ENCODE data around the gene STAP1. TPM values are rescaled to one million over a fixed set of nuclear protein-coding genes. Genes with fewer than 3 reads are reported as not detected.

Gene STAP1
- total RNA-seq, 1 donor from 2014 or later: not detected

DNA sequence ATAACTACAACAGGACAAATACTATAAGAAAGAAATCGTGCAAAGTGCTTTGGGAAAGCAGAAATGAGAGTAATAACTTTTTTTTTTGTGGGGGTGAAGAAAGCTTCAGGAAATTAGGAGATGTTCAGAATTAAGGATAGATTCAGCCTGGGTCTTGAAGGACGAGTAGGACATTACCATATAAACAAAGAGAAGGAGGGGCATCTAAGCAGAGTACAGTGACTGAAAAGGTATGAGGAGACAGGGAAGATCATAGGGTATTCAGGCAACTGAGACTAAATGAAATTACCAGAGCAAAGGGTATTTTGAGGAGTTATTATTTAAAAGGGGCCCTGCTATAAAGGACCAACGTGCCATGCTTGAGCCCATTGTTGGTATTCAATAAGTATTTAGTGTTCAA lies 3.1 kb upstream of the STAP1 start:
- DNase-seq (ENCODE audit: low read depth, low spot score): no peak

DNA sequence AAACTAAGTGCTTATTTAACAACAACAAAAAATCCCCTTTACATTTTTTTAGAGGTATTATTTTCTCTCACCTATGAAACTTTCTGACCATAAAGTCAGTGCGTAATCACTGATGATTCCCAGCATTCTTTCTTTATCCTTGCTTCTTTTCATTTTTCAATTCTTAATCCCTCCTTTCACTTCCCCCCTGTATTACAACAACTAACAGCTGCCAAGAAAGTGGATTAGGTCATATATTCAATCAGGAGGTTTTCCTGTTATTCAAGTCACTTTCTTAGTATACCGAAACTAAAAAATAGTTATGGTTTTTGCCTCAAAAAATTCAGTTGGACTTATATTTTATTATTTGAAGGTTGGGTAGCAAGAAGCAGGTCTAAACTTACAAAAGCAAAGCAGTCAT lies 2.1 kb upstream of the STAP1 start:
- peak; percentile 30 for DNase-seq (ENCODE audit: low read depth, low spot score)

DNA sequence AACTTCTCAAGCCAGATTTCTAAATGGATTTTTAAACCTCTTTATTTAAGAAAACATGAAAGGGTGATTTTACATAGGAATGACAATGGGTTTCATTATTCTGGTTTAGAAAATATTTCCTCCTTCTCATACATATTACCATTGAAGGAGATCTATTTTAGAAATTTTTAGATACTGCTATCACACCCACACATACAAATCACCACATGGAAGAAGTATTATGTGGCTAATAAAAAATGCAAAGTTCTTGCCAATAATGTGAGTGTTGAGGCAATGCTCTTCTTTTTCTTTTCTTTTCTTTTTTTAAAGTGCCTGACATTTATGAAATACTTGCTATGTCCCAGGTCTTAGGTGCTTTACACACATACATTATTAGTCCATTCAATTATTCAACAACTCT lies 6.8 kb downstream of the STAP1 start:
- no peak for DNase-seq (ENCODE audit: low read depth, low spot score)

DNA sequence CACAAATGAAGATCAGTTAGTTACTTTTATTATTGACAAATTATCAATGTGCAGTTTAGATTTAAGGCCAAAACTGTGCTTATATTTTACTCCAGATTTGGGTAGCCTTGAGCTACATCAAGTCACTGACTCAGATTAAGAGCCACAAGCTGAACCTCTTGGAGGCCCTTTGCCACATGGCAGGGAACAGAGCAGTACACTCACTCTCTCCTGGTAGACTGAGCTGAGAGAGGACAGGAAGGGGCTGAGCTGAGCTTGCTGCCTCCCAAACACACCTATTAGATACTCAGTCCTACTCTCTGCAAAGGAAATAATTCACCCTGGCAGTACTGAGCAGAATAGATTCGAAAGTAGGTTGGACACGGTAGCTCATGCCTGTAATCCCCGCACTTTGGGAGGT lies 7.8 kb downstream of the STAP1 start:
- no peak for DNase-seq (ENCODE audit: low read depth, low spot score)

DNA sequence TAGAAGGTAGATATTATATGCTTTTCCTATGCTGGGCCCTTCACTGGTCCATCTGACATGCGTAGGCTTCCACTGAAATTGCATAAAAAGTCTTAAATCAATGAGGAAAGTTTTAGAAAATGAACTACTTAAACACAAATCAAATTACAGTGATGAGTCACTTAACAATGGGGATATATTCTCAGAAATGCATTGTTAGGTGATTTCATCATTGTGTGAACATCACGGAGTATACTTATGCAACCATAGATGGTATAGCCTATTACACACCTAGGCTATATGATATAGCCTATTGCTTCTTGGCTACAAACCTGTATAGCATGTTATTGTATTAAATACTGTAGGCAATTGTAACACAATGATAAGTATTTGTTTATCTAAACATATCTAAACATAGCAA lies 10.3 kb downstream of the STAP1 start:
- no peak for DNase-seq (ENCODE audit: low read depth, low spot score)

DNA sequence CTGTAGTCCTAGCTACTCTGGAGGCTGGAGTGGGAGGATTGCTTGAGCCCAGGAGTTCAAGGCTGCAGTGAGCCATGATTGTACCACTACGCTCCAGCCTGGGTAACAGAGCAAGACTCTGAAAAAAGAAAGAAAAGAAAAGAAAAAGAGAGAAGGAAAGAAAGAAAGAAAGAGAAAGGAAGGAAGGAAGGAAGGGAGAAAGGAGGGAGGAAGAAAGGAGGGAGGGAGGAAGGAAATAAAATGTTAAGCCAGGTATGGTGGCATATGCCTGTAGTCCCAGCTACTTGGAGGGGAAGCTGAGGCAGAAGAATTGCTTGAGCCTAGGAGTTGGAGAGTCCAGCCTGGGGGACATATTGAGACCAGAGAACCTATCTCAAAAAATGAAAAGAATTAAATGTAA lies 12.0 kb downstream of the STAP1 start:
- no peak for DNase-seq (ENCODE audit: low read depth, low spot score)

DNA sequence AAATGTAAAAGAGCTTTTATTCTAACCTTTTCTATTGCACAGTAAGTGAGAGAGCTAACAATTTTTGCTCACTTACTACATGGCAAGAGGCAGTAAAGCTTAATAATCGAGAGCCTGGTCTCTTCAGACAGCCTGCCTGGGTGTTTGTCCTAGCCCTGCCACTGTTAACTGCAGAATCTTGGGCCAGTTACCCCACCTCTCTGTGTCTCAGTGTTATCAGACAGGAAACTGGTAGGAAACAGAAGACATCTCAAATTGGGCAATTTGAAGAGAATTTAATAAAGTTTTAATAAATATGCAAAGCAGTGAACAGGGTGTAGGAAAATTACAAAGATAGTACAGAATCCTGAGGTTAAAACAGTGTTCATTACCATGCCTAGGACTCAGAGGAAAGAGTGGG lies 13.4 kb downstream of the STAP1 start:
- DNase-seq (ENCODE audit: low read depth, low spot score): no peak

DNA sequence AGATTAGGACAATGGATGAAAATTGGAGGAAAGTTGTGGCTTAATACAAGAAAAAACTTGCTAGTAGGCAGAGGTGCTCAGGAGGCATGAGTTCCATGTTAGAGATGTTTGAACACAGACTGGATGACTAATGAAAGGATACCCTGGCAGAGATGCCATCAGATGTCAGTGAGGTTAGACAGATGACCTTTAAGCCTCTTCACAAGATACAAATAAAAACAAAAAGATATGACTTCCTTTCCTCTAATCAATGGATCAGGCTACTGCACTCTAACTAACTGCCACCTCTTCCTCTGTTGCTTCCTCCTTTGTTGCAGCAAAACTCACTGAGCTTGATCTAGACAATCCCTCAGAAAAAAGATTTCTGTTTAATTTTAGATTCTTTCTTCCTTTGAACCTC lies 14.7 kb downstream of the STAP1 start:
- DNase-seq (ENCODE audit: low read depth, low spot score): no peak

DNA sequence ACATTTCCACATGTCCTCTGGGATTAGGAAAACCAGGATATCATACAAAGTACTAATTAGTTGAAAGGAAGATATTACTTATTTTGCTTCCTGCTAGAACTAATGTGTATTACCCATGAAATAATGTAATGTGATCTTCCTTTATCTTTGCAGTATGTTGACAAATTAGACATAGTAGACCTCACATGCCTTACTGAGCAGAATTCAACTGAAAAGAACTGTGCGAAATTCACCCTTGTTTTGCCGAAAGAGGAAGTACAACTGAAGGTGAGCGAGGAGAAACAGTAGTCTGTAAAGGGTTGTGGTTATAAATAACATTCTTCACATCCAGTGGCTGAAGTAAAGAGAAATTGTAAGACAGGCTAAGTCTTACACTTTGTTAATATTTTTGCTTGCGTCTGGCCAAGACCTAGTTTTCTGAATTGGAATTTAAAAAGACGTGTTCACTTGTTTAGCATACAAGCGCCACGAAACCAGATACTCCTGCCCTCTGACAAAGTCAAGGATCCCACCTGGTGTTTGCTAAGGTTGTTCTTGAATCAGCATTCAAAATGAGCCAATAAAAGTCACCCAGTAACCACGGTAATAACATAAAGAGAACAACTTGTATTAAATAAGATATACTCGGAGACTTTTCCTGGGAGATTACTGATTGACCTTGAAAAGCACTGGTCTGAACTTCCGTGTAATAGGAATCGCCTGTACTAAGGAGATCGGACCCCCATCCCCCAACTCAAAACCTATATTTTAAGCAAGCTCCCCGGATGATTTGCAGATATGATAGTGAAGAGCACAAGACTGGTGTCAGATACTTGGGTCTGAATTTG lies 16.9 kb downstream of the STAP1 start:
- DNase-seq (ENCODE audit: low read depth, low spot score): no peak

DNA sequence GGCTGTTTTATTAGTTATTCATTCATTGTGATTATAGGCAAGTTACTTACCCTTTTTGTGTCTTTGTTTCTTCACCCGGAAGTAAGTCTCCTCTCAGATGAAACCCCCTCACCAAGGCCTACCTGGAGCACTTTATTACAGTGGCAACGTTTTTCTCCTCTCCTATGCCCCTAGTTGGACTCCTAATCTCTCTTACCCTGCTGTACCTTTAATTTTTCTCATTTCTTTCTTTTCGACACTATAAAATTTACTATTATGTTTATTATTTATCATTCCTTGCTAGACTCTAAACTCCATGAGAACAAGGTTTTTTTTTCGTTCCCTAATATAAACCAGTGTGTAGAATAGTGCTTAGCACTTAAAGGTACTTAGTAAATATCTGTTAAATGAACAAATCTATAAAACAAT lies 17.5 kb downstream of the STAP1 start:
- DNase-seq (ENCODE audit: low read depth, low spot score): no peak

DNA sequence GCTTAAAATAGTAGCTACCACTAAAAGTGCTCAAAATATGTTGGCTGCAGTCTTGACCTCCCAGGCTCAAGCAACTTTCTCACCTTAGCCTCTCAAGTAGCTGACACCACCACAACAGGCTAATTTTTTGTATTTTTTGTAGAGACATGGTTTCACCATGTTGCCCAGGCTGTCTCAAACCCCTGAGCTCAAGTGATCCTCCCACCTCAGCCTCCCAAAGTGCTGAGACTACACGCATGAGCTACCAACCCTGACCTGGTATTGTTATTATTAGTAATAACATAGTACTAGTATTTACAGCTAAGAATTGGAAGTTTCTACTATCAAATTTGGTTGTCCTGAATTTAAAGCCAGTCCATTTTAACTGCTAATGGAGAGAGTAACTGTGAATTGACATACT lies 18.0 kb downstream of the STAP1 start:
- DNase-seq (ENCODE audit: low read depth, low spot score): no peak

DNA sequence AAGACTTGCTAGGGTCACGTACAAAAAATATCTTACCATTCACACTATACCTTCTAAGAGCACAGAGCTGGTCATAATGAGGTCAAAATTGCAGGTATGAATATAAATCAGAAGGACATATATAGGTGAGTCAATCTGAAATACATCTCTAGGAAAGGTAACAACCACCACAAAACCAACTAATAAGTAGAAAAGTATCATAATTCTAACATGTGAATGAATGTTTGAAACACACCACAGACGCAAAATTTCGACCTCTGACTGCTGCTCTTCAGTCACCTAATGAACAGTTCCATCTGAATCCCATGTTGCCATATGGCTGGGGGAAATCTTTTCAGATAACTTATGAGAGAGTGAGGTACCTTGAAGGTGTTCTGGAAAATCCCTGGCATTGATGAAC lies 22.1 kb downstream of the STAP1 start:
- no peak for DNase-seq (ENCODE audit: low read depth, low spot score)

DNA sequence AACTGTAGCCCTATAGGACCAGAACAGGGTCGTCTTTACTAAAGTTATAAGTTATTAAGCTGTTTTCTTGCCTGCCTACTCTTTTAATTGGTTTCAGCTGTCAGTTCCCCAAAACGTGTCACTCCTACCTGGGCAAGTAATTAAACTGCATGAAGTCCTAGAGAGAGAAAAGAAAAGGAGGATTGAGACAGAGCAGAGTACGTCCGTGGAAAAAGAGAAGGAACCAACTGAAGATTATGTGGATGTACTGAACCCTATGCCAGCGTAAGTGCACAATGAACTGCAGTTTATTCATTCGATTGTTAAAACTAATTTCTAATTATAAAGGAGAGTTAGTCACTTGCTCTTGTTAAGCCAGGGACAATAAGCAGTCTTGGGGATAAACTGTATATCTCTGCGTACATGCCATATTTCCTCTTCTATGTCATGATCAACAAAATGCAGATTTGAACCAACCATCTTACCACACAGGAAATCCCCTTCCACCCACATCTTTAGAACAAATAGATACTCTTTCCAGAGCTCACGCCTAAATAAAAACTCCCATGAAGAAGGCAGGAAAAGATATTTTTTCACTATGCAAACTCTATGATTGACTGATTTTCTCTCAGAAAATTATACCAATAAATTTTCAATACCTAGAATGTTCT lies 22.8 kb downstream of the STAP1 start:
- no peak for DNase-seq (ENCODE audit: low read depth, low spot score)

DNA sequence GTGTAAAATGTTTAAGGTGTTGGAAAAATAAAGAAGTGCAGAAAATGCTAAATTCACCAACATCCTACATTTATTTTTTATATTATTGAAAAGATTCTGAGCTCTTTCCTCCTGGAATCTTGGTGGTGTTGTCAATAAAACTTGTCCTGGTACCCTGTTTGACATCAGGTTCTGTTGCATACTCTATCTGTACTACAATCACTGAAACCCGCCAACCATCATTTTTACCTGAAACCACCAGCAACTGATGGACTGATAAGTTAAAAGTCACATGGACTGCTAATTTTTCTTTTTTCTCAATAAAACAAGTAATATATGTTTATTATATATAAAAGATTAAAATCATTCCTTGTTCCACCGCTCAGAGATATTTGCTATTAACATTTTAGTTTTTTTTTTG lies 23.4 kb downstream of the STAP1 start:
- DNase-seq (ENCODE audit: low read depth, low spot score): no peak

DNA sequence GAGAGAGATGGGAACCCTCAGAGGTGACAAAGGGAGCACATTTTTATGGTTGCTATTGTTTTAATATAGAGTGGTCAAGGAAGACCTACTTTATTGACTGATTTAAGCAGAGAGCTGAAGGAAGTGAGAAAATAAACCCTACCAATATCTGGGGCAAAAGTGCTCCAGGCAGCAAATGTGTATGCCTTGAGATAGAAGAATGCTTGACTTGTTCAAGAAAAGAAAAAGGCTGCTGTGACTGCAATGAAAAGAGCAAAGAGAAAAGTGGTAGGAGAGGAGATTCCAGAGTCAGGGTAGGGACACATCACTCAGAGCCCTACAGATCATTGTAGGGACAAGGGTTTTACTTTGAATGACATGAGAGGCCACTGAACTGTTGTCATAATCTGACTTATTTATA lies 26.0 kb downstream of the STAP1 start:
- no peak for DNase-seq (ENCODE audit: low read depth, low spot score)

DNA sequence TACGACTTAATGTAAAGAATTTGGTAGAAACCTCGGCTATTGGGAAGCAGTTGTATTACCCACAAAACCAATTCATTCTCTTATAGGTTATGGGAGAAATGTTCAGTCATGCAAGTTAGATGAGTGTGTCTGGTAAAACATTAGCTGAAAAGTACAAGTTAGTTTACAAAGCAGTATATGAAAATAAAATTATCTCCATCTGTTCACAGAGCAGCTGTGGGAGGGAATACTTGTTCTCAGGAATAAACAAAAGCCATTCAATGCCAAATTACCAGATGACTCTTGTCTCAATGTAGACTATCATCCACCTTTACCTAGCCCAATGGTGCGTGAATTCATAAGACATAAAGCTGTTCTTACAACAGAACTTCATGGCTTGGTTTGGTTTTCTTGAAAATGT lies 28.6 kb downstream of the STAP1 start:
- DNase-seq (ENCODE audit: low read depth, low spot score): no peak

DNA sequence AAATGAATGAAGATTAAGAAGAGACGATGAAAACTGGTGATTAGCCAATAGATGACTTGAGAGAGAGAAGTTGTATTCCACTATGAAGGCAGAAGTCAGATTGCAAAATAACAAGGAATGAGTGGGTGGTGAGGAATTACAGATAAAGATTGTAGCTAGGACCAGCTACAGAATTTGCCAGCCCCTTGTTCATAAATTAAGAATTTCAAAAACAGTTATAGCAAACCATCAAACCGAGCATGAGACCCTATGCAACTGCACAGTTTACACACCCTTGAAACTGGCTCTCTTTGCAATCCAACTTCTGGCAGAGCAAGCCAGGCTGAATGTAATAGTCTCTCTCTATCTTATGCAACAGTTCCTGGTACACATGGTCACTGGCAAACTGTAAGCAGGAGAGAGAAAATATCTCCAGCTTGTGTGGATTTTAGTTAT lies 35.2 kb downstream of the STAP1 start:
- DNase-seq (ENCODE audit: low read depth, low spot score): no peak

DNA sequence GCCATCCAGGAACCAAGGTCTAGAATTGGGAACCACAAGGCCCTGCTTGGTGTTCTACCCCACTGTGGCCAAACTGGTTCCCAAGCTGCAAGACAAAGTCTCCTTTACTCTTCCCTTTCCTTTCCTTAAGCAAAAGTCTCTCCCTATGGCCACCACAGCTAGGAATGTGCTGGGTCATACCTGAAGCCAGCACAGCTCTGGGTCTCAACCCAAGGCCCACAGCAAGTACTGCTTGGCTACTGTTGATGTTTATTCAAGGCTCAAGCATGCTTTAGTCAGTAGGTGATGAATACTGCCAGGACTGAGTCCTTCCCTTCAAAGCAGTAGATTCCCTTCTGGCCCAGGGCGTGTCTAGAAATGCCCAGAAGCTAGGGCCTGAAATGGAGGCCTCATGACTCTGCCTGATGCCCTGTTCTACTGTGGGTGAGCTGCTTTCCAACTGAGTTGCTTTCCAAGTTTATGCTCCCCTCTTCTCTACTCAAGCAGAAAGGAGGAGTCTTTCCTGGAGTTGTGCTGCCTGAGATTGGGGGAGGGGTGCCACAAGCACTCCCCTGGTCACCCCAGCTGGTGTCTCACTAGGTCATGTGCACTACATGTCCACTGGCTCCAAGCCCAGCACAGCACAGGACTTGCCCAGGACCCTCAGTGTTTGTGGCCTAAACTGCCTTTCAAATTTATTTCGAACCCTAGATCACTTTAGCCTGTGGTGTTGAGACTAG lies 44.9 kb downstream of the STAP1 start:
- no peak for DNase-seq (ENCODE audit: low read depth, low spot score)

DNA sequence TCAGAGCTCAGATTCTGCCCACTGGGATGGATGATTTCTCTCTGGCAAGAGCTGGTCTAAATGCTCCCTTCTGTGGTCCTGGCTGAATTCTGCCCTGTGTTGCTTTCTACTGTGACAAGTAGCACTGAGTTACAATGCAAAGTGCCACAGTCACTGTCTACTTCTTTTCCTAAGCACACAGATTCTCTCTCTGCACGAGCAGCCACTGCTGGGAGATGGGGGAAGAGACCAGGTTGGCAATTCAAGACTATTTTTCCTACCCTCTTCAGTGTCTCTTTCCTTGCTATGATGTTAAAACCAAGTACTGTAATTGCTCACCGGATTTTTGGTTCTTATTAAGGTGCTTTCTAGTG lies 45.5 kb downstream of the STAP1 start:
- no peak for DNase-seq (ENCODE audit: low read depth, low spot score)

DNA sequence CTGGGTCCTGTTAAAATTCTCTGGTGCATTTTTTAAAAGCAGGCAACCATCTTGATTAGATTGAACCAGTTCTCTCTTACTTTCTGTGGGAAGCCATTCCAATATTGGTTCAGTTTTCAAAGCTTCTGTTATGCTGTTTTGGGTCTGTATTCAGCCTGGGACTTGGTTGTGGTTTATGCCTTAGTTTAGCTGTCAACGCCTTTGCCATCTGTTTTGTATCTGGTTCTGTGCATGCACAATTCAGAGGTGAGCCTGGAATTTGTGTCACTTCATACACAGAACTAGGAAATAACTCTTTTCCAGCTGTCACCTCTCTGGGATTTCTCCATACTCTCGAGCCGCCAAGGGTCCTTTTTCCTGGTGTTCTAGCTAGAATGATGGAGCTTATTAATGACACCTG lies 46.2 kb downstream of the STAP1 start:
- DNase-seq (ENCODE audit: low read depth, low spot score): no peak

DNA sequence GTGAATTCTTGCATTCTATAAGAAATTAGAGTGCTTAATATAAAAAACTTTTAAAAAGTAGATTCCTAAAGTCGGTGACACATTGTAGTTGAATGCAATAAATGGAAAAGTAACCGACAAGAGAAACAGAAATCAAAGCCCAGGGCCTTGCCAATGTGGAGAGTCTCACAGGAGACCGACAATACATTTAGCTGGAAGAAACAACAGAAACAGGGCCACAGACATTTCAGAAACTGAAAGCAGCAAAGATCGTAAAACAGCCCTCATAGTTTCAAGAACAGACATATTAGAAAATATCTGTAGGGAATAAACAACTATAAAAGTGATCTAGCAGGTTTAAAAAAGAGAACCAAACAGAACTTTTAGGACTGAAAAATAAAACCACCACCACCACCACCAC lies 49.5 kb downstream of the STAP1 start:
- no peak for DNase-seq (ENCODE audit: low read depth, low spot score)

DNA sequence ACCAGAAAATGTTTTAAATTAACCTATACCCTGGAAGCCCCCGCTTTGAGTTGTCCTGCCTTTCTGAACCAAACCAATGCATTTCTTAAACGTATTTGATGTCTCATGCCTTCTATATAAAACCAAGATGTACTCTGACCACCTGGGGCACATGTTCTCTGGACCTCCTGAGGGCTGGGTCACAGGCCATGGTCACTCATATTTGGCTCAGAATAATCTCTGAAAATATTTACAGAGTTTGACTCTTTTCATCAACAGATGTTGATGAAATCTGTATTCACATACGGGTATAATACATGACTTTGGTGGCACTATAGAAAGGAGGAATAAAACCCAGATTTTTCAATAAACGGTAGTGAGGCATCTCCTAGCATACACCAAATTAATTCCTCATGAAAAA lies 55.7 kb downstream of the STAP1 start:
- no peak for DNase-seq (ENCODE audit: low read depth, low spot score)

DNA sequence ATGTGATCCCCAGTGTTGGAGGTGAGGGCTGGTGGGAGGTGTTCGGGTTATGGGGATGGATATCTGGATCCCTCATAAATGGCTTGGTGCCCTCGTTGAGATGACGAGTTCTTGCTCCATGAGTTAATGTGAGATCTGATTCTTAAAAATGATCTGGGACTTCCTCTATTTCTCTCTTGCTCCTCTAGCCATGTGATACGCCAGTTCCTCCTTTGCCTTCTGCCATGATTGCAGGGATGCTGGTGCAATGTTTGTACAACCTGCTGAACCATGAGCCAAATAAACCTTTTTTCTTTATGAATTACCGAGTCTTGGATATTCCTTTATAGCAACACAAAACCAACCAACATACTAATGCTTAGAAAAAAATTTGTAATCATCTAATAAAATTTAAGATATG lies 56.6 kb downstream of the STAP1 start:
- DNase-seq (ENCODE audit: low read depth, low spot score): no peak

Measured in pulmonary artery endothelial cell (primary cell).